ENCODE measurements around the gene SLCO2B1. TPM values are rescaled to one million over a fixed set of nuclear protein-coding genes. Genes with fewer than 3 reads are reported as not detected.

Gene SLCO2B1
- total RNA-seq, 1 donor from 2014 or later, result 0.18 TPM

- CTCF ChIA-PET, result no interaction called here
- H3K4me3 Mint-ChIP-seq, result no peak overlapping the region
- H3K4me1 Mint-ChIP-seq, result no peaks in the 10 kb centered on the region
- intact Hi-C loops (cut with micrococcal nuclease), result no loop called here
- TF ChIP-seq CTCF (IDR thresholded peaks at IDR 0.05), result no peak
- H3K9me3 Mint-ChIP-seq, result no peaks in the 10 kb centered on the region
- POLR2A ChIA-PET, result no interaction called here
- H3K27ac Mint-ChIP-seq, result no peak overlapping the region
- ATAC-seq (ENCODE audit: low read depth) (no peak), DNase-seq (no peak)
- H3K27me3 Mint-ChIP-seq, result no peaks in the 10 kb centered on the region
- no peaks in the 10 kb centered on the region for H3K36me3 Mint-ChIP-seq (ENCODE audit: low read depth)
These were observed 50.9 kb downstream of the SLCO2B1 start for GRCh38 chr11:75201771-75202170.

- no peak for ATAC-seq (ENCODE audit: low read depth)
- no peak for DNase-seq
- no peak for TF ChIP-seq CTCF (IDR thresholded peaks at IDR 0.05)
- ChIA-PET CTCF (no interaction called here), POLR2A (no interaction called here)
- Mint-ChIP-seq H3K27me3 (no peaks in the 10 kb centered on the region), H3K4me1 (no peaks in the 10 kb centered on the region), H3K9me3 (no peaks in the 10 kb centered on the region), H3K36me3 (ENCODE audit: low read depth) (no peaks in the 10 kb centered on the region), H3K27ac (no peak overlapping the region), H3K4me3 (no peak overlapping the region)
- intact Hi-C loops (cut with micrococcal nuclease), result no loop called here
These were observed 51.3 kb downstream of the SLCO2B1 start for GRCh38 chr11:75202195-75202594.

GRCh38 chr11:75203138-75203537 is 52.2 kb downstream of the SLCO2B1 start:
- H3K4me1 Mint-ChIP-seq, result no peaks in the 10 kb centered on the region
- no peak overlapping the region for H3K4me3 Mint-ChIP-seq
- no peak for ATAC-seq (ENCODE audit: low read depth)
- no peak overlapping the region for H3K27ac Mint-ChIP-seq
- ChIA-PET POLR2A (no interaction called here), CTCF (interaction anchor here (3.1 kb wide), 1 partner anchor 62 kb away, joined by 33 read pairs; no protein-coding TSS in a partner anchor)
- TF ChIP-seq CTCF (IDR thresholded peaks at IDR 0.05), result no peak
- intact Hi-C loops (cut with micrococcal nuclease), result no loop called here
- no peaks in the 10 kb centered on the region for H3K36me3 Mint-ChIP-seq (ENCODE audit: low read depth)
- no peaks in the 10 kb centered on the region for H3K9me3 Mint-ChIP-seq
- H3K27me3 Mint-ChIP-seq, result no peaks in the 10 kb centered on the region
- no peak for DNase-seq

GRCh38 chr11:75203641-75204011 is 52.7 kb downstream of the SLCO2B1 start:
- Mint-ChIP-seq H3K4me3 (no peak overlapping the region), H3K9me3 (no peaks in the 10 kb centered on the region), H3K36me3 (ENCODE audit: low read depth) (no peaks in the 10 kb centered on the region), H3K4me1 (no peaks in the 10 kb centered on the region), H3K27me3 (no peaks in the 10 kb centered on the region), H3K27ac (no peak overlapping the region)
- CTCF ChIA-PET, result interaction anchor here (3.1 kb wide), 1 partner anchor 63 kb away, joined by 33 read pairs; no protein-coding TSS in a partner anchor
- POLR2A ChIA-PET, result no interaction called here
- TF ChIP-seq CTCF (IDR thresholded peaks at IDR 0.05), result no peak
- ATAC-seq (ENCODE audit: low read depth) (no peak), DNase-seq (no peak)
- intact Hi-C loops (cut with micrococcal nuclease), result no loop called here

- no peak overlapping the region for H3K27ac Mint-ChIP-seq
- ChIA-PET POLR2A (interaction anchor here (0.6 kb wide), 1 partner anchor 1414 kb away, joined by 6 read pairs; no protein-coding TSS in a partner anchor), CTCF (interaction anchor here (1.1 to 3.1 kb wide), 7 partner anchors 7 to 274 kb away, joined by 4 to 33 read pairs (median 6); no protein-coding TSS in a partner anchor)
These were observed 53.2 kb downstream of the SLCO2B1 start for GRCh38 chr11:75204012-75204674.

More at GRCh38 chr11:75204012-75204674, 53.2 kb downstream of the SLCO2B1 start:
- Mint-ChIP-seq H3K27me3 (no peaks in the 10 kb centered on the region), H3K9me3 (no peaks in the 10 kb centered on the region), H3K4me1 (no peaks in the 10 kb centered on the region), H3K36me3 (ENCODE audit: low read depth) (no peaks in the 10 kb centered on the region), H3K4me3 (no peak overlapping the region)
- intact Hi-C loops (cut with micrococcal nuclease), result no loop called here
- no peak for ATAC-seq (ENCODE audit: low read depth)
- DNase-seq, result no peak
- no peak for TF ChIP-seq CTCF (IDR thresholded peaks at IDR 0.05)
